Right cardiac atrium (tissue), 5 donors: Measurements from ENCODE around the gene TXNDC2. TPM values are rescaled to one million over a fixed set of nuclear protein-coding genes. Genes with fewer than 3 reads are reported as not detected.
A peak's percentile ranks its signal among the peaks of the same experiment; 100 is the strongest.

Experiments
- ATAC-seq, 2 donors: fragments of 200-7000 bp; cut with Tn5 transposase; one replicate each; pipeline versions ENCODE4 v1.8.0 to v1.9.1; 2020; ENCODE audit warnings: moderate library complexity in 2 of 2, mild to moderate bottlenecking in 1 of 2
- DNase-seq, 3 donors: peaks; one replicate each; pipeline ENCODE4 v3.0.0-alpha.2; 2020
- H3K27ac ChIP-seq: one replicate; pipeline ENCODE4 v1.5.1; 2013; ENCODE audit warnings: mild to moderate bottlenecking, low read length, control low read depth, moderate library complexity
- H3K27me3 ChIP-seq: one replicate; pipeline ENCODE4 v1.6.1; 2013; ENCODE audit not compliant: control insufficient read depth, insufficient read depth
- H3K4me1 ChIP-seq: one replicate; pipeline ENCODE4 v1.6.1; 2013; ENCODE audit warnings: low read length; ENCODE audit not compliant: control insufficient read depth, insufficient read depth
- H3K4me3 ChIP-seq: one replicate; pipeline ENCODE4 v1.5.1; 2013; ENCODE audit warnings: low read length, control low read depth
- H3K9me3 ChIP-seq: one replicate; pipeline ENCODE4 v1.6.1; 2013; ENCODE audit warnings: low read length; ENCODE audit not compliant: control insufficient read depth
- WGBS: extraction: QIAGEN DNeasy Blood & Tissue Kit; methylation state at CpG from one replicate; pipeline ENCODE4 v1.1.7; 2013; 5-methylcytosine and 5-hydroxymethylcytosine counted together
- intact Hi-C, 4 donors: fragments of 100-400 bp; cut with DNase I; formaldehyde crosslinking; loops; one replicate each; pipeline versions ENCODE4 v1.11.0 to v1.14.0; 2022 to 2023
- polyA plus RNA-seq: library from polyadenylated mRNA; stranded (reverse); fragments of 200-250 nt; gene quantifications from one replicate; pipeline ENCODE4 v1.2.3, GENCODE V29; 2013
- total RNA-seq, 4 donors: library from RNA; stranded (reverse); fragmentation: NEBNext Ultra II Directional; extraction: Animal tissue kit (Norgen Biotek cat#: 25700); gene quantifications; one replicate each; pipeline ENCODE4 v1.2.1, GENCODE V29; 2021
- donor health status: healthy with polysubstance abuse.
- donor health status: DM: no; HTN: yes; CAD: no.
- donor health status: DM: no; HTN: no; CAD: no.
- donor health status: DM: no; HTN: yes; CAD: no; lungs with severe emphysema.
- donor health status: DM: yes; HTN: yes; CAD: no.

The TXNDC2 gene
- total and polyA plus RNA-seq, 5 donors, result 0.23 to 0.42 TPM; not detected in 3

- Histone ChIP-seq H3K4me1 (peaks cover 12% of the 10 kb centered on the region), H3K9me3 (no peaks in the 10 kb centered on the region), H3K4me3 (no peak overlapping the region), H3K27ac (no peak overlapping the region), H3K27me3 (no peaks in the 10 kb centered on the region)
- intact Hi-C loops, result loop anchor here in 1 of 4 donors (10.0 kb wide), 1 partner anchor 350 kb away; no protein-coding TSS in a partner anchor
- DNase-seq (no peak), ATAC-seq (no peak)
- WGBS, result 37% methylated on average over 4 of the region's 4 CpGs
Measured at GRCh38 chr18:9924371-9924943, 38.7 kb downstream of the TXNDC2 start.

- intact Hi-C loops, result loop anchor here in 1 of 4 donors (10.0 kb wide), 1 partner anchor 351 kb away; no protein-coding TSS in a partner anchor
- WGBS, result 37% methylated on average over 1 of the region's 1 CpG
- Histone ChIP-seq H3K4me3 (no peak overlapping the region), H3K9me3 (no peaks in the 10 kb centered on the region), H3K27ac (no peak overlapping the region), H3K4me1 (peaks cover 7% of the 10 kb centered on the region), H3K27me3 (no peaks in the 10 kb centered on the region)
- DNase-seq (no peak), ATAC-seq (peak in 1 of 2 donors; percentile 47)
Measured at GRCh38 chr18:9925369-9925768, 39.6 kb downstream of the TXNDC2 start.

GRCh38 chr18:9925795-9926194 lies 40.0 kb downstream of the TXNDC2 start:
- H3K27me3 ChIP-seq, result no peaks in the 10 kb centered on the region
- intact Hi-C loops, result loop anchor here in 1 of 4 donors (10.0 kb wide), 1 partner anchor 351 kb away; no protein-coding TSS in a partner anchor
- WGBS, result 79% methylated on average over 4 of the region's 4 CpGs
- no peaks in the 10 kb centered on the region for H3K9me3 ChIP-seq
- ATAC-seq (no peak), DNase-seq (no peak)
- no peak overlapping the region for H3K4me3 ChIP-seq
- peaks cover 4% of the 10 kb centered on the region for H3K4me1 ChIP-seq
- no peak overlapping the region for H3K27ac ChIP-seq

GRCh38 chr18:9926223-9926894 lies 40.6 kb downstream of the TXNDC2 start:
- Histone ChIP-seq H3K27ac (no peak overlapping the region), H3K9me3 (no peaks in the 10 kb centered on the region), H3K4me1 (peaks cover 4% of the 10 kb centered on the region), H3K4me3 (no peak overlapping the region), H3K27me3 (no peaks in the 10 kb centered on the region)
- peak; percentile 21 to 34 for ATAC-seq
- WGBS, result 92% methylated on average over 2 of the region's 2 CpGs
- intact Hi-C loops, result loop anchor here in 1 of 4 donors (10.0 kb wide), 1 partner anchor 352 kb away; no protein-coding TSS in a partner anchor
- no peak for DNase-seq

GRCh38 chr18:9926977-9927376 lies 41.2 kb downstream of the TXNDC2 start:
- peaks cover 4% of the 10 kb centered on the region for H3K4me1 ChIP-seq
- ATAC-seq (no peak), DNase-seq (no peak)
- no peaks in the 10 kb centered on the region for H3K27me3 ChIP-seq
- H3K9me3 ChIP-seq, result no peaks in the 10 kb centered on the region
- H3K27ac ChIP-seq, result no peak overlapping the region
- intact Hi-C loops, result loop anchor here in 1 of 4 donors (10.0 kb wide), 1 partner anchor 352 kb away; no protein-coding TSS in a partner anchor
- H3K4me3 ChIP-seq, result no peak overlapping the region
- WGBS, result 31% methylated on average over 1 of the region's 1 CpG

- Histone ChIP-seq H3K27ac (no peak overlapping the region), H3K4me1 (peaks cover 4% of the 10 kb centered on the region), H3K4me3 (no peak overlapping the region), H3K27me3 (no peaks in the 10 kb centered on the region), H3K9me3 (no peaks in the 10 kb centered on the region)
- WGBS, result 65% methylated on average over 2 of the region's 2 CpGs
- ATAC-seq (no peak), DNase-seq (no peak)
- intact Hi-C loops, result loop anchor here in 1 of 4 donors (10.0 kb wide), 1 partner anchor 353 kb away; no protein-coding TSS in a partner anchor
Measured at GRCh38 chr18:9927392-9928063, 41.8 kb downstream of the TXNDC2 start.

GRCh38 chr18:9928646-9929259 lies 43.0 kb downstream of the TXNDC2 start:
- intact Hi-C loops, result loop anchor here in 1 of 4 donors (10.0 kb wide), 1 partner anchor 354 kb away; no protein-coding TSS in a partner anchor
- no peak for ATAC-seq

GRCh38 chr18:9930299-9930884 lies 44.6 kb downstream of the TXNDC2 start:
- DNase-seq, result no peak
- Histone ChIP-seq H3K4me3 (no peak overlapping the region), H3K27ac (no peak overlapping the region), H3K9me3 (no peaks in the 10 kb centered on the region), H3K27me3 (no peaks in the 10 kb centered on the region), H3K4me1 (peaks cover 4% of the 10 kb centered on the region)
- no peak for ATAC-seq
- 69% methylated on average over 3 of the region's 3 CpGs for WGBS
- intact Hi-C loops, result loop anchor here in 1 of 4 donors (10.0 kb wide), 1 partner anchor 126 kb away; no protein-coding TSS in a partner anchor

More at GRCh38 chr18:9928646-9929259, 43.0 kb downstream of the TXNDC2 start:
- 85% methylated on average over 5 of the region's 5 CpGs for WGBS
- H3K27me3 ChIP-seq, result no peaks in the 10 kb centered on the region
- no peaks in the 10 kb centered on the region for H3K9me3 ChIP-seq
- no peak overlapping the region for H3K27ac ChIP-seq
- DNase-seq, result no peak
- no peak overlapping the region for H3K4me3 ChIP-seq
- peaks cover 4% of the 10 kb centered on the region for H3K4me1 ChIP-seq

- no peak for ATAC-seq
- no peak overlapping the region for H3K27ac ChIP-seq
- H3K27me3 ChIP-seq, result no peaks in the 10 kb centered on the region
- intact Hi-C loops, result loop anchor here in 1 of 4 donors (10.0 kb wide), 1 partner anchor 126 kb away; no protein-coding TSS in a partner anchor
- 28% methylated on average over 1 of the region's 1 CpG for WGBS
- DNase-seq, result no peak
- peaks cover 4% of the 10 kb centered on the region for H3K4me1 ChIP-seq
- H3K9me3 ChIP-seq, result no peaks in the 10 kb centered on the region
- no peak overlapping the region for H3K4me3 ChIP-seq
Measured at GRCh38 chr18:9931146-9931545, 45.4 kb downstream of the TXNDC2 start.

- Histone ChIP-seq H3K4me1 (no peaks in the 10 kb centered on the region), H3K27me3 (no peaks in the 10 kb centered on the region), H3K27ac (no peak overlapping the region), H3K4me3 (no peak overlapping the region), H3K9me3 (no peaks in the 10 kb centered on the region)
- intact Hi-C loops, result loop anchor here in 1 of 4 donors (10.0 kb wide), 1 partner anchor 127 kb away; no protein-coding TSS in a partner anchor
- no peak for DNase-seq
- ATAC-seq, result no peak
- 71% methylated on average over 5 of the region's 5 CpGs for WGBS
Measured at GRCh38 chr18:9931678-9932077, 45.9 kb downstream of the TXNDC2 start.
